GM18870 (cell line): Measurements from ENCODE around the gene NAMPT.

ENCODE experiments used
- ATAC-seq: cut with Tn5 transposase; IDR thresholded peaks from one replicate; pipeline ENCODE4 v1.9.1; 2021; ENCODE audit warnings: moderate library complexity; ENCODE audit not compliant: unreplicated experiment

Gene NAMPT

GRCh38 chr7:106277976-106278375, 6.8 kb downstream of the NAMPT start:
- ATAC-seq = no peak

GRCh38 chr7:106276513-106276912, 8.3 kb downstream of the NAMPT start:
- no peak for ATAC-seq

- ATAC-seq = no peak
These were observed 11.6 kb downstream of the NAMPT start for GRCh38 chr7:106273009-106273668.

- no peak for ATAC-seq
These were observed 14.4 kb downstream of the NAMPT start for GRCh38 chr7:106270122-106270977.

GRCh38 chr7:106269254-106269961, 15.4 kb downstream of the NAMPT start:
- no peak for ATAC-seq

GRCh38 chr7:106265133-106265532, 19.6 kb downstream of the NAMPT start:
- ATAC-seq = no peak

GRCh38 chr7:106262221-106262881, 22.4 kb downstream of the NAMPT start:
- ATAC-seq = no peak

GRCh38 chr7:106260136-106260561, 24.6 kb downstream of the NAMPT start:
- ATAC-seq = peak; percentile 54

GRCh38 chr7:106258789-106259188, 26.0 kb downstream of the NAMPT start:
- no peak for ATAC-seq

- ATAC-seq = no peak
These were observed 27.0 kb downstream of the NAMPT start for GRCh38 chr7:106257752-106258151.

GRCh38 chr7:106256144-106256543, 28.6 kb downstream of the NAMPT start:
- no peak for ATAC-seq

GRCh38 chr7:106255246-106255645, 29.5 kb downstream of the NAMPT start:
- no peak for ATAC-seq

GRCh38 chr7:106254525-106255116, 30.2 kb downstream of the NAMPT start:
- no peak for ATAC-seq

GRCh38 chr7:106252568-106252967, 32.2 kb downstream of the NAMPT start:
- no peak for ATAC-seq

GRCh38 chr7:106249488-106249887, 35.3 kb downstream of the NAMPT start:
- no peak for ATAC-seq

GRCh38 chr7:106248600-106248999, 36.2 kb downstream of the NAMPT start:
- no peak for ATAC-seq

GRCh38 chr7:106247841-106248240, 36.9 kb downstream of the NAMPT start:
- ATAC-seq = no peak

GRCh38 chr7:106246902-106247711, 37.7 kb downstream of the NAMPT start:
- ATAC-seq = no peak

GRCh38 chr7:106243893-106244292, 40.9 kb downstream of the NAMPT start:
- ATAC-seq = no peak

GRCh38 chr7:106239406-106239805, 45.4 kb downstream of the NAMPT start:
- no peak for ATAC-seq
